ENCODE data around the gene RHOH.
"Not testable (repeated sequence)": the region's sequence is repeated elsewhere in the genome, so short reads cannot be mapped to it uniquely, and the experiment has no call there.

Gene RHOH

GRCh38 chr4:40264497-40264896, 67.7 kb downstream of the RHOH start:
- no peak for DNase-seq

GRCh38 chr4:40264995-40265909, 68.4 kb downstream of the RHOH start:
- peak in 1 of 4 experiments; percentile 3 for DNase-seq

GRCh38 chr4:40265910-40266274, 69.1 kb downstream of the RHOH start:
- no peak for DNase-seq

- no peak for DNase-seq
Measured at GRCh38 chr4:40269133-40269532, 72.3 kb downstream of the RHOH start.

GRCh38 chr4:40270609-40271008, 73.8 kb downstream of the RHOH start:
- no peak for DNase-seq

GRCh38 chr4:40275065-40275730, 78.4 kb downstream of the RHOH start:
- no peak for DNase-seq

GRCh38 chr4:40276546-40276945, 79.7 kb downstream of the RHOH start:
- no peak for DNase-seq

GRCh38 chr4:40280586-40280985, 83.8 kb downstream of the RHOH start:
- no peak for DNase-seq

GRCh38 chr4:40281099-40281498, 84.3 kb downstream of the RHOH start:
- DNase-seq, result no peak

GRCh38 chr4:40281913-40282312, 85.1 kb downstream of the RHOH start:
- no peak for DNase-seq

- not testable (repeated sequence) for DNase-seq
Measured at GRCh38 chr4:40282857-40283256, 86.0 kb downstream of the RHOH start.

GRCh38 chr4:40283413-40283812, 86.6 kb downstream of the RHOH start:
- no peak for DNase-seq

- peak; percentile 44 to 64 (median 60) for DNase-seq
Measured at GRCh38 chr4:40283968-40284367, 87.1 kb downstream of the RHOH start.

GRCh38 chr4:40285692-40286091, 88.9 kb downstream of the RHOH start:
- no peak for DNase-seq

- no peak for DNase-seq
Measured at GRCh38 chr4:40288566-40288965, 91.7 kb downstream of the RHOH start.

- no peak for DNase-seq
Measured at GRCh38 chr4:40289366-40290188, 92.7 kb downstream of the RHOH start.

- not testable (repeated sequence) for DNase-seq
Measured at GRCh38 chr4:40290611-40291186, 93.9 kb downstream of the RHOH start.

- DNase-seq, result no peak
Measured at GRCh38 chr4:40292313-40292759, 95.5 kb downstream of the RHOH start.

GRCh38 chr4:40294339-40294738, 97.5 kb downstream of the RHOH start:
- DNase-seq, result no peak

GRCh38 chr4:40295030-40295429, 98.2 kb downstream of the RHOH start:
- DNase-seq, result not testable (repeated sequence)

GRCh38 chr4:40295572-40295971, 98.7 kb downstream of the RHOH start:
- no peak for DNase-seq

Data from activated CD4-positive, CD25-positive, alpha-beta regulatory T cell (primary cell).